Keratinocyte (primary cell): ENCODE measurements around the gene MICALL2. TPM values are rescaled to one million over a fixed set of nuclear protein-coding genes. Genes with fewer than 3 reads are reported as not detected.
A peak's percentile ranks its signal among the peaks of the same experiment; 100 is the strongest.

Experiments
- DNase-seq: peaks from one replicate; pipeline ENCODE4 v3.0.0-alpha.2; 2011; ENCODE audit warnings: low read depth, missing footprints, low spot score
- FAIRE-seq: peaks from 2 replicates; lab custom pipeline; 2011; peaks lifted over from hg19 to GRCh38; lab: Jason Lieb, UNC
- H2AFZ ChIP-seq: 2 replicates; pipeline ENCODE4 v1.6.0; 2012; ENCODE audit warnings: low read length, control low read depth, inconsistent platforms; ENCODE audit not compliant: control insufficient read depth
- H3K27ac ChIP-seq: 2 replicates; pipeline ENCODE4 v1.5.1; 2011; ENCODE audit warnings: low read length; ENCODE audit not compliant: control insufficient read depth, insufficient read depth
- H3K27me3 ChIP-seq: 3 replicates; pipeline ENCODE4 v1.6.0; 2011; ENCODE audit warnings: low read length; ENCODE audit not compliant: control insufficient read depth, insufficient read depth; ENCODE audit errors: extremely low read depth
- H3K36me3 ChIP-seq, 2 experiments: 2 replicates in 1 of 2; 3 replicates in 1 of 2; pipeline ENCODE4 v1.5.1; 2011; ENCODE audit warnings: low read length in 2 of 2, mild to moderate bottlenecking in 1 of 2; ENCODE audit not compliant: control insufficient read depth in 2 of 2, insufficient read depth in 2 of 2; ENCODE audit errors: extremely low read depth in 1 of 2
- H3K4me1 ChIP-seq: 3 replicates; pipeline ENCODE4 v1.5.1; 2011; ENCODE audit warnings: low read length; ENCODE audit not compliant: control insufficient read depth, insufficient read depth; ENCODE audit errors: extremely low read depth
- H3K4me2 ChIP-seq: 3 replicates; pipeline ENCODE4 v1.6.0; 2011; ENCODE audit warnings: low read depth, low read length; ENCODE audit not compliant: control insufficient read depth, insufficient read depth; ENCODE audit errors: extremely low read depth
- H3K4me3 ChIP-seq, 3 experiments: fragments of 200-600 bp in 1 of 3; sonication (generic) in 1 of 3; 2 replicates in 2 of 3; 3 replicates in 1 of 3; pipeline ENCODE4 v1.5.1; 2011 to 2016; ENCODE audit warnings: low read length in 3 of 3, mild to moderate bottlenecking in 3 of 3, control low read depth in 2 of 3, inconsistent platforms in 1 of 3, low read depth in 1 of 3, mixed read lengths in 1 of 3, mixed run types in 1 of 3, moderate library complexity in 1 of 3; ENCODE audit not compliant: control insufficient read depth in 2 of 3, insufficient read depth in 2 of 3; ENCODE audit errors: extremely low read depth in 1 of 3
- H3K79me2 ChIP-seq: 2 replicates; pipeline ENCODE4 v1.6.0; 2012; ENCODE audit warnings: low read length; ENCODE audit not compliant: control insufficient read depth, insufficient read depth
- H3K9ac ChIP-seq: 3 replicates; pipeline ENCODE4 v1.6.0; 2011; ENCODE audit warnings: low read length; ENCODE audit not compliant: control insufficient read depth, insufficient read depth; ENCODE audit errors: extremely low read depth
- H3K9me1 ChIP-seq: 3 replicates; pipeline ENCODE4 v1.6.0; 2011; ENCODE audit warnings: low read length; ENCODE audit not compliant: control insufficient read depth, insufficient read depth; ENCODE audit errors: extremely low read depth
- H3K9me3 ChIP-seq: 2 replicates; pipeline ENCODE4 v1.5.1; 2012; ENCODE audit warnings: low read depth, low read length; ENCODE audit not compliant: control insufficient read depth
- H4K20me1 ChIP-seq: 3 replicates; pipeline ENCODE4 v1.6.0; 2011; ENCODE audit warnings: low read length; ENCODE audit not compliant: control insufficient read depth, insufficient read depth; ENCODE audit errors: extremely low read depth
- EZH2 ChIP-seq: IDR thresholded peaks from one replicate; pipeline ENCODE4 v1.6.1; 2012; ENCODE audit warnings: inconsistent platforms, mild to moderate bottlenecking, low read length, moderate library complexity
- dilution Hi-C: fragments of 300-500 bp; cut with MboI; formaldehyde crosslinking; loops from one replicate; pipeline ENCODE4 v1.7.0; 2020; ENCODE audit warnings: low sequenced_read_pairs; ENCODE audit not compliant: extremely low pct_ligation_motif_present
- polyA plus RNA-seq, 5 experiments: library from polyadenylated mRNA; depleted of rRNA in 3 of 5; stranded (reverse) in 3 of 5; stranded (forward) in 1 of 5; unstranded in 1 of 5; fragments of >200 nt; gene quantifications; 1 replicate in 1 of 5; 2 replicates in 3 of 5; 3 replicates in 1 of 5; pipeline versions ENCODE4 v1.2.1 to v1.2.3, GENCODE V29; 2011 to 2012; ENCODE audit warnings: missing spikeins in 2 of 5, low read depth in 1 of 5, low replicate concordance in 1 of 5
- TF ChIP-seq, protein P1 (sequence below), 3 experiments: IDR thresholded peaks in 1 of 3; conservative IDR thresholded peaks in 1 of 3; optimal IDR thresholded peaks in 1 of 3; 2 replicates in 2 of 3; 3 replicates in 1 of 3; pipeline versions ENCODE3 to v1.5.1; 2011; ENCODE audit warnings: low read length in 3 of 3, mild to moderate bottlenecking in 3 of 3, moderate library complexity in 2 of 3, control low read depth in 1 of 3, inconsistent platforms in 1 of 3; ENCODE audit not compliant: insufficient read depth in 2 of 3; ENCODE audit errors: extremely low read depth in 1 of 3

Gene MICALL2
- polyA plus RNA-seq, 1 donor (not counting 4 experiments of a cell fraction or from before 2014, with no cell fraction given), result 10.4 TPM

DNA sequence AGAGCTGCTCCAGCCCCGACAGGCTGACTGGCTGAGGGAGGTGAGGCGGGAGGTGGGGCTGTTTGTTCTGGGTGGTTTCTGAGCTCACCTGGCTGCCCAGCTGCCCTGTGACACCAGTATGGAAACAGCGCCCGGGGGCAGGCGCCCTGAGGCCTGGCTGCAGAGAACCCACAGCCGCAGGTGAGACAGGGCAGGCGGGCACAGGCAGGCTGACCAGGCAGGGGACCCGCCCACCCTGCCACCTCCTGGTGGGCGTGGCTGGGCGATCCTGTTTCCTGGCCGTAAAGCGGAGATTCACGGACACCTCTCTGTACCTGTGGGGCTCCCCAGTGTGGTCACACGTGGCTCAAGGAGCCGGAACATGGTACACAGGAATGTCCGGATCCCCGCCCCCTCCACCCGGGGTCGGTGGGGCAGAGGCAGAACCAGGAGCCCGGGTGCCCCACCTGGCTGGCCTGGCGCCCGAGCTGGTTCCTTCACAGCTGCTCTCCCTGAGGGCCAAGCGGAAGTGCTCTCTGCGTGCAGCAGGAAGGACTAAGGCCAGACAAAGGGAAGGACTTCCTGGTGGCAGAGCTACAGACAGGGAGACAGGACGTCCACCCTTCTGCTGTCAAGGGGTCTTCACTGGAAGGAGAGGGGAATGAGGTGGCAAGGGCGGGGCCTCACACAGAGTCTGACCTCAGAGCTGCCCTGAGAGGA, 3.9 kb downstream of the MICALL2 start:
- DNase-seq (no peak), FAIRE-seq (peak; percentile 67)
- Histone ChIP-seq H3K4me1 (peaks cover 49% of the 10 kb centered on the region), H4K20me1 (peaks cover 3% of the 10 kb centered on the region), H3K4me2 (peak overlapping the region; percentile 87), H2AFZ (peak overlapping the region; percentile 59), H3K36me3 (peaks cover 0 to 3% of the 10 kb centered on the region in 2 experiments), H3K27ac (peak overlapping the region; percentile 52), H3K27me3 (no peaks in the 10 kb centered on the region), H3K9ac (peak overlapping the region; percentile 44), H3K9me1 (no peaks in the 10 kb centered on the region), H3K79me2 (peaks cover 65% of the 10 kb centered on the region), H3K4me3 (peak overlapping the region; percentile 15 to 55 (median 48)), H3K9me3 (no peaks in the 10 kb centered on the region)
- dilution Hi-C loops, result no loop called here
- TF ChIP-seq, protein P1, sequence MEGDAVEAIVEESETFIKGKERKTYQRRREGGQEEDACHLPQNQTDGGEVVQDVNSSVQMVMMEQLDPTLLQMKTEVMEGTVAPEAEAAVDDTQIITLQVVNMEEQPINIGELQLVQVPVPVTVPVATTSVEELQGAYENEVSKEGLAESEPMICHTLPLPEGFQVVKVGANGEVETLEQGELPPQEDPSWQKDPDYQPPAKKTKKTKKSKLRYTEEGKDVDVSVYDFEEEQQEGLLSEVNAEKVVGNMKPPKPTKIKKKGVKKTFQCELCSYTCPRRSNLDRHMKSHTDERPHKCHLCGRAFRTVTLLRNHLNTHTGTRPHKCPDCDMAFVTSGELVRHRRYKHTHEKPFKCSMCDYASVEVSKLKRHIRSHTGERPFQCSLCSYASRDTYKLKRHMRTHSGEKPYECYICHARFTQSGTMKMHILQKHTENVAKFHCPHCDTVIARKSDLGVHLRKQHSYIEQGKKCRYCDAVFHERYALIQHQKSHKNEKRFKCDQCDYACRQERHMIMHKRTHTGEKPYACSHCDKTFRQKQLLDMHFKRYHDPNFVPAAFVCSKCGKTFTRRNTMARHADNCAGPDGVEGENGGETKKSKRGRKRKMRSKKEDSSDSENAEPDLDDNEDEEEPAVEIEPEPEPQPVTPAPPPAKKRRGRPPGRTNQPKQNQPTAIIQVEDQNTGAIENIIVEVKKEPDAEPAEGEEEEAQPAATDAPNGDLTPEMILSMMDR (optimal IDR thresholded peaks at IDR 0.05 in 1 of 3, IDR thresholded peaks at IDR 0.05 in 1 of 3, conservative IDR thresholded peaks at IDR 0.05 in 1 of 3; ENCODE audit: extremely low read depth in 1 of 3, insufficient read depth in 2 of 3, low read length in 3 of 3), result no peak
- no peak for TF ChIP-seq EZH2

DNA sequence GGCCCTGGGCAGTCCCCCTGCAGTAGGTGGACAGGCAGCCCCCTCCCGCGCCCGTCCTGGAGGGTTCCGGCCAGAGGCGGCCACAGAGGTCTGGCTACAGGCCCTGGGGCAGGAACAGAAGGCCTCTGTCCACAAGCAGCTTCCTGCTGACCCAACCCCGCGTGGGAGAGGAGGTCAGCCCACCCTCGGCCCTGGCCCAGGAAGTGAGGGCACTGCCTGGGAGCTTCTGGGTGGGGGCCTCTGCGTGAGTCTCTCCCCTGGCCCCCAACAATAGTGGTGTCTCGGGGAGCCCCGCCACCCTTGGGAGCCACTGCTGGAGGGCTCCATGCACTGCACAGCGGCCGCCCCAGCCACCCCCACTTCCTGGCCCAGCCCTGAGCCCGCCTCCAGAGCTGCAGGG, 4.7 kb downstream of the MICALL2 start:
- H3K4me1 ChIP-seq, result peaks cover 43% of the 10 kb centered on the region
- no peak for FAIRE-seq
- H3K36me3 ChIP-seq, result peaks cover 0 to 3% of the 10 kb centered on the region in 2 experiments
- H3K27me3 ChIP-seq, result no peaks in the 10 kb centered on the region
- TF ChIP-seq EZH2, result no peak
- TF ChIP-seq, protein P1 (optimal IDR thresholded peaks at IDR 0.05 in 1 of 3, IDR thresholded peaks at IDR 0.05 in 1 of 3, conservative IDR thresholded peaks at IDR 0.05 in 1 of 3; ENCODE audit: extremely low read depth in 1 of 3, insufficient read depth in 2 of 3, low read length in 3 of 3), result no peak
- H2AFZ ChIP-seq, result no peak overlapping the region
- H3K27ac ChIP-seq, result no peak overlapping the region
- peaks cover 67% of the 10 kb centered on the region for H3K79me2 ChIP-seq
- peak overlapping the region in 1 of 3 experiments; percentile 55 for H3K4me3 ChIP-seq
- peaks cover 3% of the 10 kb centered on the region for H4K20me1 ChIP-seq
- dilution Hi-C loops, result no loop called here
- H3K9ac ChIP-seq, result no peak overlapping the region
- DNase-seq, result no peak
- peak overlapping the region; percentile 87 for H3K4me2 ChIP-seq
- no peaks in the 10 kb centered on the region for H3K9me1 ChIP-seq
- no peaks in the 10 kb centered on the region for H3K9me3 ChIP-seq
